Tibial nerve (tissue), 4 donors: ENCODE measurements around the gene SMARCAL1. TPM values are rescaled to one million over a fixed set of nuclear protein-coding genes. Genes with fewer than 3 reads are reported as not detected.

Source experiments
- DNase-seq, 2 donors: peaks; one replicate each; pipeline ENCODE4 v3.0.0-alpha.2; 2019; ENCODE audit warnings: low spot score in 2 of 2
- H3K27ac ChIP-seq, 4 donors: fragments of 200-600 bp; sonication (generic) in 3 of 4; one replicate each; pipeline ENCODE4 v1.5.1; 2017 to 2019; ENCODE audit warnings: mild to moderate bottlenecking in 1 of 4
- H3K27me3 ChIP-seq, 2 donors: fragments of 200-600 bp; sonication (generic) in 1 of 2; one replicate each; pipeline versions ENCODE4 v1.5.1 to v1.6.0; 2017 to 2019
- H3K36me3 ChIP-seq, 3 donors: fragments of 200-600 bp; sonication (generic); one replicate each; pipeline ENCODE4 v1.5.1; 2018 to 2019
- H3K4me1 ChIP-seq, 4 donors: fragments of 200-600 bp; sonication (generic) in 3 of 4; one replicate each; pipeline ENCODE4 v1.5.1; 2017 to 2019
- H3K4me3 ChIP-seq, 4 donors: fragments of 200-600 bp; sonication (generic) in 3 of 4; one replicate each; pipeline ENCODE4 v1.5.1; 2017 to 2019; ENCODE audit warnings: mild to moderate bottlenecking in 1 of 4, moderate library complexity in 1 of 4
- H3K9me3 ChIP-seq, 4 donors: fragments of 200-600 bp; sonication (generic) in 3 of 4; one replicate each; pipeline ENCODE4 v1.5.1; 2017 to 2019
- EP300 ChIP-seq, 2 donors: sonication (generic); formaldehyde crosslinking; IDR thresholded peaks; one replicate each; pipeline ENCODE4 v1.6.1; 2017; ENCODE audit warnings: antibody characterized with exemption in 2 of 2, mild to moderate bottlenecking in 1 of 2
- POLR2A ChIP-seq, 2 donors: fragments of 450-650 bp; IDR thresholded peaks; one replicate each; pipeline ENCODE4 v1.6.1; 2017; ENCODE audit warnings: antibody characterized with exemption in 2 of 2, mild to moderate bottlenecking in 2 of 2, moderate library complexity in 2 of 2
- WGBS, 2 donors: methylation state at CpG; one replicate each; pipeline ENCODE4 v1.1.5; 2018; 5-methylcytosine and 5-hydroxymethylcytosine counted together
- total RNA-seq, 4 donors: library from RNA; depleted of rRNA; stranded (reverse); fragments of >200 nt; gene quantifications; one replicate each; pipeline ENCODE4 v1.1.0, GENCODE V29; 2016
- TF ChIP-seq, protein P1 (sequence below), 5 experiments: fragments of 200-600 bp in 3 of 5; fragments of 450-650 bp in 2 of 5; sonication (generic) in 3 of 5; IDR thresholded peaks; one replicate each; pipeline ENCODE4 v1.5.1; 2016 to 2019; ENCODE audit warnings: antibody characterized with exemption in 5 of 5, mild to moderate bottlenecking in 3 of 5, moderate library complexity in 2 of 5

Gene SMARCAL1
- total RNA-seq, 4 donors from 2014 or later, result 11.7 to 35.5 (median 27.5) TPM

GRCh38 chr2:216453955-216454614 is 41.8 kb downstream of the SMARCAL1 start:
- H3K4me3 ChIP-seq, result no peak overlapping the region
- H3K27me3 ChIP-seq, result no peaks in the 10 kb centered on the region
- H3K36me3 ChIP-seq, result peaks cover 2 to 69% (median 18%) of the 10 kb centered on the region in 3 donors
- no peaks in the 10 kb centered on the region for H3K9me3 ChIP-seq
- no peaks in the 10 kb centered on the region for H3K4me1 ChIP-seq
- TF ChIP-seq, protein P1, sequence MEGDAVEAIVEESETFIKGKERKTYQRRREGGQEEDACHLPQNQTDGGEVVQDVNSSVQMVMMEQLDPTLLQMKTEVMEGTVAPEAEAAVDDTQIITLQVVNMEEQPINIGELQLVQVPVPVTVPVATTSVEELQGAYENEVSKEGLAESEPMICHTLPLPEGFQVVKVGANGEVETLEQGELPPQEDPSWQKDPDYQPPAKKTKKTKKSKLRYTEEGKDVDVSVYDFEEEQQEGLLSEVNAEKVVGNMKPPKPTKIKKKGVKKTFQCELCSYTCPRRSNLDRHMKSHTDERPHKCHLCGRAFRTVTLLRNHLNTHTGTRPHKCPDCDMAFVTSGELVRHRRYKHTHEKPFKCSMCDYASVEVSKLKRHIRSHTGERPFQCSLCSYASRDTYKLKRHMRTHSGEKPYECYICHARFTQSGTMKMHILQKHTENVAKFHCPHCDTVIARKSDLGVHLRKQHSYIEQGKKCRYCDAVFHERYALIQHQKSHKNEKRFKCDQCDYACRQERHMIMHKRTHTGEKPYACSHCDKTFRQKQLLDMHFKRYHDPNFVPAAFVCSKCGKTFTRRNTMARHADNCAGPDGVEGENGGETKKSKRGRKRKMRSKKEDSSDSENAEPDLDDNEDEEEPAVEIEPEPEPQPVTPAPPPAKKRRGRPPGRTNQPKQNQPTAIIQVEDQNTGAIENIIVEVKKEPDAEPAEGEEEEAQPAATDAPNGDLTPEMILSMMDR (IDR thresholded peaks at IDR 0.05), result no peak
- TF ChIP-seq EP300 (IDR thresholded peaks at IDR 0.05) (no peak), POLR2A (IDR thresholded peaks at IDR 0.05) (no peak)
- H3K27ac ChIP-seq, result no peak overlapping the region
- no peak for DNase-seq
- 97 to 98% methylated on average over 4 of the region's 4 CpGs for WGBS, 2 donors

GRCh38 chr2:216463148-216463547 is 50.9 kb downstream of the SMARCAL1 start:
- Histone ChIP-seq H3K4me1 (no peaks in the 10 kb centered on the region), H3K4me3 (no peak overlapping the region), H3K36me3 (peaks cover 0 to 65% (median 0%) of the 10 kb centered on the region in 3 donors), H3K27me3 (no peaks in the 10 kb centered on the region), H3K9me3 (no peaks in the 10 kb centered on the region), H3K27ac (no peak overlapping the region)
- 71 to 84% methylated on average over 2 of the region's 2 CpGs for WGBS, 2 donors
- TF ChIP-seq, protein P1 (IDR thresholded peaks at IDR 0.05), result no peak
- TF ChIP-seq POLR2A (IDR thresholded peaks at IDR 0.05) (no peak), EP300 (IDR thresholded peaks at IDR 0.05) (no peak)
- no peak for DNase-seq

GRCh38 chr2:216464104-216464720 is 51.9 kb downstream of the SMARCAL1 start:
- Histone ChIP-seq H3K9me3 (no peaks in the 10 kb centered on the region), H3K36me3 (peaks cover 0 to 74% (median 0%) of the 10 kb centered on the region in 3 donors), H3K4me3 (no peak overlapping the region), H3K4me1 (no peaks in the 10 kb centered on the region), H3K27ac (no peak overlapping the region), H3K27me3 (no peaks in the 10 kb centered on the region)
- WGBS, 2 donors, result 85 to 88% methylated on average over 6 of the region's 6 CpGs
- TF ChIP-seq POLR2A (IDR thresholded peaks at IDR 0.05), result no peak
- TF ChIP-seq, protein P1 (IDR thresholded peaks at IDR 0.05), result no peak
- no peak for TF ChIP-seq EP300 (IDR thresholded peaks at IDR 0.05)
- DNase-seq, result no peak

DNA sequence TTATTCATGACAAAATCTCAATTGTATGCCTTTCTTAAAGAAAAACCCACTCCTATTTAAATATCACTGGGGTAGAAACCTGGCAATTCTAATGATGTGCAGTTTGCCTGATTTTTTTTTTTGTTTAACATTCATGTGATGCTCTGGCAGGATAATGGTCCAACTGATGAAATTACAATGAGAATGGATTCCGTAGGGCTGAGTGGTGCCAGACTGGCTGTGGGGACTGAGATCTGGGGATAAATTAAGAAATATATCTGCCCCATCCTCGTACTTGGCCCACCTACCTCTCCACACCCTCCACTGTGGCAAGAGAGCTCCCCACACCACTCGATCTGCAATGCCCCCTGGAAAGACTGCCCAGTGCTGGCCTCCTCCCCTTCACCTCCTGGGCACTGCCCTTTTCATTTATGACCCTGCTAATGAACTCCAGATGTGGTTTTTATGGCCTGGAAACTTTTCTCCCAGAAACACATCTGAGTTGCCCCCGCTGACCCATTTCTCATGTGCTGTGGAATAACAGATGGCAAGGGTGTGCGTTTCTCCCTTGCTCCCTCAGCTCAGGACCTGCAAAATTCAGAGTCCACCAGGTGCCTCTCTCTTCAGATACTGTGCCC is 53.4 kb downstream of the SMARCAL1 start:
- H3K36me3 ChIP-seq, result peaks cover 0 to 88% (median 0%) of the 10 kb centered on the region in 3 donors
- H3K27me3 ChIP-seq, result no peaks in the 10 kb centered on the region
- no peaks in the 10 kb centered on the region for H3K9me3 ChIP-seq
- H3K4me3 ChIP-seq, result no peak overlapping the region
- WGBS, 2 donors, result 55 to 64% methylated on average over 5 of the region's 5 CpGs
- no peak for DNase-seq
- H3K27ac ChIP-seq, result no peak overlapping the region
- no peaks in the 10 kb centered on the region for H3K4me1 ChIP-seq
- no peak for TF ChIP-seq EP300 (IDR thresholded peaks at IDR 0.05)
- no peak for TF ChIP-seq POLR2A (IDR thresholded peaks at IDR 0.05)
- TF ChIP-seq, protein P1 (IDR thresholded peaks at IDR 0.05), result no peak

DNA sequence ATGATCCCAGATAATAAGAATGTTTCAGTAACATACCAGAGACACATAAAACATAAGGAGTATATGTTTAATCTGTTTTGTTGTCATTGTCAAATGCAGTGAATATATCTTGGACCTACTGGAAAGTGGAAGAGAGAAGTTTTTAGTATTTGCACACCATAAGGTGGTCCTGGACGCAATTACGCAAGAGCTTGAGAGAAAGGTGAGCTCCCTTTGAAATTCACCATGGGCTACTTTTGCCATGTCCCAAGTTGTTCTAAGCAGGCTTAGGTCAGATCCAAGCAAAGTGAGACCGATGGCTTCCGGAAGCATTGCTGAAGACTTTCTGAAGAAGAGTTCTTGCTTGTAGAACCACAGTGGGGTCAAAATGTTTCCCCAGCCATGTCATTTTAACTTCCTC is 55.6 kb downstream of the SMARCAL1 start:
- no peaks in the 10 kb centered on the region for H3K9me3 ChIP-seq
- no peak for DNase-seq
- no peaks in the 10 kb centered on the region for H3K27me3 ChIP-seq
- H3K36me3 ChIP-seq, result peaks cover 0 to 90% (median 0%) of the 10 kb centered on the region in 3 donors
- WGBS, 2 donors, result 85 to 86% methylated on average over 4 of the region's 4 CpGs
- H3K4me1 ChIP-seq, result no peaks in the 10 kb centered on the region
- no peak overlapping the region for H3K4me3 ChIP-seq
- TF ChIP-seq EP300 (IDR thresholded peaks at IDR 0.05), result no peak
- TF ChIP-seq POLR2A (IDR thresholded peaks at IDR 0.05), result no peak
- TF ChIP-seq, protein P1 (IDR thresholded peaks at IDR 0.05), result no peak
- no peak overlapping the region for H3K27ac ChIP-seq
